Type B pancreatic cell (in vitro differentiated cells): Measurements from ENCODE around the gene RCOR3. TPM values are rescaled to one million over a fixed set of nuclear protein-coding genes. Genes with fewer than 3 reads are reported as not detected.
A peak's percentile ranks its signal among the peaks of the same experiment; 100 is the strongest.
"Not testable (repeated sequence)": the region's sequence is repeated elsewhere in the genome, so short reads cannot be mapped to it uniquely, and the experiment has no call there.

Experiments
- DNase-seq: peaks from one replicate; pipeline ENCODE4 v3.0.0; 2021; ENCODE audit warnings: mixed read lengths; ENCODE audit not compliant: unreplicated experiment; ENCODE audit errors: extremely low spot score
- H3K27ac Mint-ChIP-seq: 2 replicates; pipeline ENCODE4 v1.8.0; 2021; ENCODE audit warnings: mild to moderate bottlenecking, mixed read lengths
- H3K27me3 Mint-ChIP-seq: 2 replicates; pipeline ENCODE4 v1.8.0; 2021; ENCODE audit warnings: mixed read lengths
- H3K36me3 Mint-ChIP-seq: 2 replicates; pipeline ENCODE4 v1.8.0; 2021; ENCODE audit warnings: mixed read lengths
- H3K4me1 Mint-ChIP-seq: one replicate; pipeline ENCODE4 v1.8.0; 2021; ENCODE audit warnings: mixed read lengths; ENCODE audit not compliant: unreplicated experiment
- H3K4me3 Mint-ChIP-seq: 2 replicates; pipeline ENCODE4 v1.8.0; 2021; ENCODE audit warnings: mild to moderate bottlenecking, mixed read lengths
- H3K9me3 Mint-ChIP-seq: 2 replicates; pipeline ENCODE4 v1.8.0; 2021; ENCODE audit warnings: mixed read lengths
- total RNA-seq: library from RNA; stranded (reverse); gene quantifications from 2 replicates; pipeline ENCODE4 v1.2.1, GENCODE V29; 2021; ENCODE audit warnings: low replicate concordance
- TF ChIP-seq, protein P1 (sequence below): fragments of 200-600 bp; sonication (generic); conservative IDR thresholded peaks from 2 replicates; pipeline ENCODE4 v1.5.0; 2021; ENCODE audit warnings: antibody characterized with exemption, mild to moderate bottlenecking

RCOR3 gene
- total RNA-seq, 1 donor from 2014 or later, result 47.9 TPM

DNA sequence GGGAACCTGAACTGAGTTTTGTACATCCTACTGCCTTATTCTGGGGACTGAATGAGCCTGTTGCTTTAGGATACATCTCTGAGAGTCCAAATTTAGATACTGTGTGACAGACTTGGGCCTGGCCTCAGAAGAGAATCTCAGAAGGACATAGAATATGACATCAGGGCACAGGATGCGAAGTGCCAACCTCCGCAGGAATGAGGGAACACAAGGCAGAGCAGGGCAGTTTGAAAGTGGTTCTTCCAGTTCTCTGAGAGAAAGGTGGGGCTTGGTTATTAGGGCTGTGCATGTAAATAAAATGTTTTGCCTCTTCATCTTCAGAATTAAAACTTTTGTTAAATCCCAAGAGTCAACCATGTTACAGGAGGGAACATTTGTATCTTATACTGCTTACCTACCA lies 90.6 kb downstream of the RCOR3 start:
- peaks cover 14% of the 10 kb centered on the region for H3K4me1 Mint-ChIP-seq
- H3K27me3 Mint-ChIP-seq, result no peaks in the 10 kb centered on the region
- peaks cover 10% of the 10 kb centered on the region for H3K36me3 Mint-ChIP-seq
- TF ChIP-seq, protein P1, sequence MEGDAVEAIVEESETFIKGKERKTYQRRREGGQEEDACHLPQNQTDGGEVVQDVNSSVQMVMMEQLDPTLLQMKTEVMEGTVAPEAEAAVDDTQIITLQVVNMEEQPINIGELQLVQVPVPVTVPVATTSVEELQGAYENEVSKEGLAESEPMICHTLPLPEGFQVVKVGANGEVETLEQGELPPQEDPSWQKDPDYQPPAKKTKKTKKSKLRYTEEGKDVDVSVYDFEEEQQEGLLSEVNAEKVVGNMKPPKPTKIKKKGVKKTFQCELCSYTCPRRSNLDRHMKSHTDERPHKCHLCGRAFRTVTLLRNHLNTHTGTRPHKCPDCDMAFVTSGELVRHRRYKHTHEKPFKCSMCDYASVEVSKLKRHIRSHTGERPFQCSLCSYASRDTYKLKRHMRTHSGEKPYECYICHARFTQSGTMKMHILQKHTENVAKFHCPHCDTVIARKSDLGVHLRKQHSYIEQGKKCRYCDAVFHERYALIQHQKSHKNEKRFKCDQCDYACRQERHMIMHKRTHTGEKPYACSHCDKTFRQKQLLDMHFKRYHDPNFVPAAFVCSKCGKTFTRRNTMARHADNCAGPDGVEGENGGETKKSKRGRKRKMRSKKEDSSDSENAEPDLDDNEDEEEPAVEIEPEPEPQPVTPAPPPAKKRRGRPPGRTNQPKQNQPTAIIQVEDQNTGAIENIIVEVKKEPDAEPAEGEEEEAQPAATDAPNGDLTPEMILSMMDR, result no peak
- no peak for DNase-seq
- no peak overlapping the region for H3K4me3 Mint-ChIP-seq
- no peak overlapping the region for H3K27ac Mint-ChIP-seq
- H3K9me3 Mint-ChIP-seq, result peaks cover 12% of the 10 kb centered on the region

DNA sequence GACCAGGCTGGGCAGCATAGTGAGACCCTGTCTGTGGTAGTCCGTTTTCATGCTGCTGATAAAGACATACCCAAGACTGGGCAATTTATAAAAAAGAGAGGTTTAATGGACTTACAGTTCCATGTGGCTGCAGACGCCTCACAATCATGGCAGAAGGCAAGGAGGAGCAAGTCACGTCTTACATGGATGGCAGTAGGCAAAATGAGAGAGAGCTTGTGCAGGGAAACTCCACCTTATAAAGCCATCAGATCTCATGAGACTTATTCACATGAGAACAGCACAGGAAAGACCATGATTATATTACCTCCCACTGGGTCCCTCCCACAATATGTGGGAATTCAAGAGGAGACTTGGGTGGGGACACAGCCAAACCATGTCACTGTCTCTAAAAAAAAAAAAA lies 92.9 kb downstream of the RCOR3 start:
- peaks cover 12% of the 10 kb centered on the region for H3K9me3 Mint-ChIP-seq
- H3K27ac Mint-ChIP-seq, H3K4me3 Mint-ChIP-seq, H3K36me3 Mint-ChIP-seq, DNase-seq, H3K4me1 Mint-ChIP-seq, H3K27me3 Mint-ChIP-seq: not testable (repeated sequence)

DNA sequence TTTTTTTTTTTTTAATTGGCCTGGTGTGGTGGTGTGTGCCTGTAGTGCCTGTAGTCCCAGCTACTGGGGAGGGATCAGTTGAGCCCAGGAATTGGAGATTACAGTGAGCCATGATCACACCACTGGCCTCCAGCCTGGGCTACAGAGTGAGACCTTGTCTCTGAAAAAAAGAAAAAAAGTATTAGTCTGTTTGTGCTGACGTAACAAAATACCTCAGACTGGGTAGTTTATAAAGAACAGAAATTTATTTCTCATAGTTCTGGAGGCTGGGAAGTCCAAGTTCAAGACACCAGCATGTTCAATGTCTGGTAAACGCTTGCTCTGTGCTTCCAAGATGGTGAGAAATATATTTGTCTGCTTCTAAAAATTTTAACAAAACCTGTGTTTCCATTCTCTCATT lies 93.3 kb downstream of the RCOR3 start:
- Mint-ChIP-seq H3K36me3 (peaks cover 7% of the 10 kb centered on the region), H3K4me3 (no peak overlapping the region), H3K27me3 (no peaks in the 10 kb centered on the region), H3K27ac (no peak overlapping the region), H3K9me3 (peaks cover 12% of the 10 kb centered on the region), H3K4me1 (peaks cover 4% of the 10 kb centered on the region)
- TF ChIP-seq, protein P1, result no peak
- no peak for DNase-seq

DNA sequence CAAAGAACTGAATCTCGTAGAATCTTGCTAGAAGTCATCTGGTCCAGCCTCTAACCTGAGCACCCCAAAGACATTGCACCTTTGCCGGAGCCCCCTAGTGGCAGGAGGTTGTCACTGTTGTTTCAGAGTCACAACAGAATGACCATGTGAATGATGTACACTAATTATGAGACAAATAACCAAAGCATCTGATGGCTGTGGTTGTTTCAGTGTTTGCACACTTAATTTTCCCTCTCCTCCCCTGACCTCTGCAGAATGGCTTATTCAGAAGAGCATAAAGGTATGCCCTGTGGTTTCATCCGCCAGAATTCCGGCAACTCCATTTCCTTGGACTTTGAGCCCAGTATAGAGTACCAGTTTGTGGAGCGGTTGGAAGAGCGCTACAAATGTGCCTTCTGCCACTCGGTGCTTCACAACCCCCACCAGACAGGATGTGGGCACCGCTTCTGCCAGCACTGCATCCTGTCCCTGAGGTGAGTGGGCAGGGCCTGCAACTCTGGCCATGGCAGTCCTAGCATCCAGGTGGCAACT lies 93.9 kb downstream of the RCOR3 start:
- Mint-ChIP-seq H3K4me3 (no peak overlapping the region), H3K27me3 (no peaks in the 10 kb centered on the region), H3K36me3 (peaks cover 7% of the 10 kb centered on the region), H3K27ac (no peak overlapping the region), H3K4me1 (peaks cover 4% of the 10 kb centered on the region), H3K9me3 (peaks cover 12% of the 10 kb centered on the region)
- no peak for DNase-seq
- TF ChIP-seq, protein P1, result peak; percentile 77

DNA sequence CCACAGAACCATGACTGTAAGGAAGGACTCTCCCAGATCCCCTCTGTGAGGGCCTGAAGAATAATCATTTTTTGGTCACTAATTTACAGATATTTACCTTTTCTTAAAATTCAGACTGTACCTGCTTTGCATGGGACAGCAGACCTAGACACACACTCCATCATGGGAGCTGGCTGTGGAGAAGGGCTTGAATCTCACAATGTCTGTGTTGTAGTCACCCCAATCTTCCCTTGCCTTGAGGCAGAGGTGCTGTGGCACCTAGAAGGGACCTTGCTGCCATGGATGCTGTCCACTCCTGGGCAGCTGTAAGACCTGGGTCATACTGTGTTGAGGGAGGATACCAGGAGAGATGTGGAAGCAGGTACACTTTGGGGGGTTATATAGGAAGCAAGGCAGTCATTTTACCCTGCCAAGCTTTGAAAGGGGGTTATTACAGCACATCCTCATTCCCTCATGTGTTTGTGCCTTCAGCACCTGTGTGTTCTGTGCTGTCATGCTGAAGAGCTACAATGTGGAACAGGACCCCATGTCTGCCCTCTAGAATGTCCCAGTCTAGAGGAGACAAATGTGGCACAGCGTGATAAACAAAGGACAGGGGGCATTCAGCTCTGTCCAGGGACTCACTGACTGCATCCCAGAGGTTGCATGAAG lies 94.5 kb downstream of the RCOR3 start:
- peaks cover 12% of the 10 kb centered on the region for H3K9me3 Mint-ChIP-seq

DNA sequence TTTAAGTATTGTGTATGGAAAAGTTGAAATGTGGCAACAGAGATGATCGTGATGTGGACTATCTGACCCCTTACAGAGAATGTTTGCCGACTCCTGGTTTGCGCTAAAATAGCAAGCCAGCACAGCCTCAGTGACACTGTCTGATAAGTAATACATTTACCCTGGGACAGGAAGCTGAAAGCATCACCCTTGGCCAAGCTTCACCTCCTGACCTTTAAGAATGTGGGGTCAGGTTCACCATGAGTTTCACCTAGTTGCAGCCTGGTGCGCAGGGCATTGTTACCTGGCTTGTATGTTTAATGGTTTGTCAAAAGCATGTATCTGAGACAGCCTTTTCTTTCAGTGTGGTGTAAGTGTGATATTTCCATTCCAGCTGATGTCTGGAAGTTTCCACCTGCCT lies 96.7 kb downstream of the RCOR3 start:
- Mint-ChIP-seq H3K27ac (no peak overlapping the region), H3K4me3 (no peak overlapping the region), H3K27me3 (no peaks in the 10 kb centered on the region), H3K36me3 (peaks cover 15% of the 10 kb centered on the region), H3K9me3 (peaks cover 12% of the 10 kb centered on the region), H3K4me1 (no peaks in the 10 kb centered on the region)
- TF ChIP-seq, protein P1, result no peak
- DNase-seq, result no peak

More for the DNA sequence above, 94.5 kb downstream of the RCOR3 start:
- Mint-ChIP-seq H3K27ac (no peak overlapping the region), H3K27me3 (no peaks in the 10 kb centered on the region), H3K4me3 (no peak overlapping the region), H3K36me3 (peaks cover 7% of the 10 kb centered on the region), H3K4me1 (peaks cover 4% of the 10 kb centered on the region)
- TF ChIP-seq, protein P1, result no peak
- no peak for DNase-seq
